ENCODE results near the gene ARTN. TPM values are rescaled to one million over a fixed set of nuclear protein-coding genes. Genes with fewer than 3 reads are reported as not detected.
A peak's percentile ranks its signal among the peaks of the same experiment; 100 is the strongest.

Gene ARTN
- total and polyA plus RNA-seq, 9 of the 15 experiments (the other 6 are each of a cell fraction or from before 2014, with no cell fraction given), result 0.06 to 0.38 TPM; not detected in 7

DNA sequence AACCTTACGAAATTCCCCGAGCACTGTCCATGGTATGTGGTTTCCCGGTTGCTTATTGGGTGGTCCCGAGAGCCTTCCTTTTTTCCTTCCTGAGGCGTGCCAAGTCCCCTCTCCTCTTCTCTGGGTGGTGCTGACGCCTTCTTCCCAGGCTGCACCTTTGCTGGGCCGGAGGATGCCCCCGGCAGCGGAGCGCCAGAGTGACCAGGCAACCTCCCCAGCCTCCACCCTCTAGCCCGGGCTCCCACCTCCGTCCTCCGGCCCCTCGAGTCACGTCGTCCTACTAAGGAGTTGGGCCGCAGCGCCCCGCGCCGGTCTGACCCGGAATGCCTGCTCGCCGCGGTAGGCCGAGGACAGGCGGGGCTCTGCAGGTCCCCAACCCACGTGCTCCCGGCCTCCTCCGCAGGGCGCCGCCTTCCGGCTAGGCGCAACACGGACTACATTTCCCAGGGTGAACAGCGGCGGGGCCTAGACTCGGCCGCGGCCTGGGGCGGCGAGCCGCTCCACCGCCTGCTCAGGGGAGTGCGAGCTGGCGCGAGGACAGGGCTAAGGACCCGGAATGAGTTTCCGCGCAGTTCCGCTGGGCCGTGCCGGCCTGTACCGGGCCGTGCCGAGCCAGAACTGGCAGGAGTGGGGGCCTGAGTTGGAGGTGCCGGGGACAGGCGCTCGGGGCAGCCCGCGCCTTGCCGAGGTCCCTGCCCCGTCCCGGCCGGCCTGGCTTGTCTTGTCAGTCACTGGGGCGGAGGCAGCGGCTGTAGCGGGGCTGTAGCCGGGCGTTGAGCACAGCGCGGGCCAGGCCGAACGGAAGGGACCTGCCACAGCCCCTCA is 12.8 kb downstream of the ARTN start, which contains the start of gene IPO13 (continued):
- TF ChIP-seq, protein P1, sequence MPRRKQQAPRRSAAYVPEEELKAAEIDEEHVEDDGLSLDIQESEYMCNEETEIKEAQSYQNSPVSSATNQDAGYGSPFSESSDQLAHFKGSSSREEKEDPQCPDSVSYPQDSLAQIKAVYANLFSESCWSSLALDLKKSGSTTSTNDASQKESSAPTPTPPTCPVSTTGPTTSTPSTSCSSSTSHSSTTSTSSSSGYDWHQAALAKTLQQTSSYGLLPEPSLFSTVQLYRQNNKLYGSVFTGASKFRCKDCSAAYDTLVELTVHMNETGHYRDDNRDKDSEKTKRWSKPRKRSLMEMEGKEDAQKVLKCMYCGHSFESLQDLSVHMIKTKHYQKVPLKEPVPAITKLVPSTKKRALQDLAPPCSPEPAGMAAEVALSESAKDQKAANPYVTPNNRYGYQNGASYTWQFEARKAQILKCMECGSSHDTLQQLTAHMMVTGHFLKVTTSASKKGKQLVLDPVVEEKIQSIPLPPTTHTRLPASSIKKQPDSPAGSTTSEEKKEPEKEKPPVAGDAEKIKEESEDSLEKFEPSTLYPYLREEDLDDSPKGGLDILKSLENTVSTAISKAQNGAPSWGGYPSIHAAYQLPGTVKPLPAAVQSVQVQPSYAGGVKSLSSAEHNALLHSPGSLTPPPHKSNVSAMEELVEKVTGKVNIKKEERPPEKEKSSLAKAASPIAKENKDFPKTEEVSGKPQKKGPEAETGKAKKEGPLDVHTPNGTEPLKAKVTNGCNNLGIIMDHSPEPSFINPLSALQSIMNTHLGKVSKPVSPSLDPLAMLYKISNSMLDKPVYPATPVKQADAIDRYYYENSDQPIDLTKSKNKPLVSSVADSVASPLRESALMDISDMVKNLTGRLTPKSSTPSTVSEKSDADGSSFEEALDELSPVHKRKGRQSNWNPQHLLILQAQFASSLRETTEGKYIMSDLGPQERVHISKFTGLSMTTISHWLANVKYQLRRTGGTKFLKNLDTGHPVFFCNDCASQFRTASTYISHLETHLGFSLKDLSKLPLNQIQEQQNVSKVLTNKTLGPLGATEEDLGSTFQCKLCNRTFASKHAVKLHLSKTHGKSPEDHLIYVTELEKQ (CRISPR knock-in tag; IDR thresholded peaks at IDR 0.05), result no peak
- TF ChIP-seq SIX5 (IDR thresholded peaks at IDR 0.05; ENCODE audit: borderline replicate concordance in 1 of 2, insufficient read depth in 1 of 2, low read depth in 1 of 2, low read length in 2 of 2) (peak; percentile 78 to 81), PRPF4 (IDR thresholded peaks at IDR 0.05; ENCODE audit: insufficient read depth, low read depth, low read length, poor library complexity, severe bottlenecking) (no peak), TAF9B (IDR thresholded peaks at IDR 0.05; ENCODE audit: partially characterized antibody) (no peak), POLR2H (tag; IDR thresholded peaks at IDR 0.05; ENCODE audit: low read depth) (no peak), SRSF1 (IDR thresholded peaks at IDR 0.05; ENCODE audit: low read depth, low read length) (no peak), TGIF2 (CRISPR knock-in tag; IDR thresholded peaks at IDR 0.05) (0 out of 2 replicates have a peak, but pooled peaks have one; percentile 71), ZBED1 (IDR thresholded peaks at IDR 0.05) (peak; percentile 27; the same call in 1 of the 2 replicates), ZBTB8A (IDR thresholded peaks at IDR 0.05; ENCODE audit: partially characterized antibody) (no peak), SRSF3 (IDR thresholded peaks at IDR 0.05; ENCODE audit: insufficient read depth, low read length) (no peak)
- TF ChIP-seq, protein P2, sequence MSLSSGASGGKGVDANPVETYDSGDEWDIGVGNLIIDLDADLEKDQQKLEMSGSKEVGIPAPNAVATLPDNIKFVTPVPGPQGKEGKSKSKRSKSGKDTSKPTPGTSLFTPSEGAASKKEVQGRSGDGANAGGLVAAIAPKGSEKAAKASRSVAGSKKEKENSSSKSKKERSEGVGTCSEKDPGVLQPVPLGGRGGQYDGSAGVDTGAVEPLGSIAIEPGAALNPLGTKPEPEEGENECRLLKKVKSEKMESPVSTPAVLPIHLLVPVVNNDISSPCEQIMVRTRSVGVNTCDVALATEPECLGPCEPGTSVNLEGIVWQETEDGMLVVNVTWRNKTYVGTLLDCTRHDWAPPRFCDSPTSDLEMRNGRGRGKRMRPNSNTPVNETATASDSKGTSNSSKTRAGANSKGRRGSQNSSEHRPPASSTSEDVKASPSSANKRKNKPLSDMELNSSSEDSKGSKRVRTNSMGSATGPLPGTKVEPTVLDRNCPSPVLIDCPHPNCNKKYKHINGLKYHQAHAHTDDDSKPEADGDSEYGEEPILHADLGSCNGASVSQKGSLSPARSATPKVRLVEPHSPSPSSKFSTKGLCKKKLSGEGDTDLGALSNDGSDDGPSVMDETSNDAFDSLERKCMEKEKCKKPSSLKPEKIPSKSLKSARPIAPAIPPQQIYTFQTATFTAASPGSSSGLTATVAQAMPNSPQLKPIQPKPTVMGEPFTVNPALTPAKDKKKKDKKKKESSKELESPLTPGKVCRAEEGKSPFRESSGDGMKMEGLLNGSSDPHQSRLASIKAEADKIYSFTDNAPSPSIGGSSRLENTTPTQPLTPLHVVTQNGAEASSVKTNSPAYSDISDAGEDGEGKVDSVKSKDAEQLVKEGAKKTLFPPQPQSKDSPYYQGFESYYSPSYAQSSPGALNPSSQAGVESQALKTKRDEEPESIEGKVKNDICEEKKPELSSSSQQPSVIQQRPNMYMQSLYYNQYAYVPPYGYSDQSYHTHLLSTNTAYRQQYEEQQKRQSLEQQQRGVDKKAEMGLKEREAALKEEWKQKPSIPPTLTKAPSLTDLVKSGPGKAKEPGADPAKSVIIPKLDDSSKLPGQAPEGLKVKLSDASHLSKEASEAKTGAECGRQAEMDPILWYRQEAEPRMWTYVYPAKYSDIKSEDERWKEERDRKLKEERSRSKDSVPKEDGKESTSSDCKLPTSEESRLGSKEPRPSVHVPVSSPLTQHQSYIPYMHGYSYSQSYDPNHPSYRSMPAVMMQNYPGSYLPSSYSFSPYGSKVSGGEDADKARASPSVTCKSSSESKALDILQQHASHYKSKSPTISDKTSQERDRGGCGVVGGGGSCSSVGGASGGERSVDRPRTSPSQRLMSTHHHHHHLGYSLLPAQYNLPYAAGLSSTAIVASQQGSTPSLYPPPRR (CRISPR knock-in tag; IDR thresholded peaks at IDR 0.05; ENCODE audit: borderline replicate concordance), result no peak; the same call in 1 of the 2 replicates
- TF ChIP-seq, protein P3, sequence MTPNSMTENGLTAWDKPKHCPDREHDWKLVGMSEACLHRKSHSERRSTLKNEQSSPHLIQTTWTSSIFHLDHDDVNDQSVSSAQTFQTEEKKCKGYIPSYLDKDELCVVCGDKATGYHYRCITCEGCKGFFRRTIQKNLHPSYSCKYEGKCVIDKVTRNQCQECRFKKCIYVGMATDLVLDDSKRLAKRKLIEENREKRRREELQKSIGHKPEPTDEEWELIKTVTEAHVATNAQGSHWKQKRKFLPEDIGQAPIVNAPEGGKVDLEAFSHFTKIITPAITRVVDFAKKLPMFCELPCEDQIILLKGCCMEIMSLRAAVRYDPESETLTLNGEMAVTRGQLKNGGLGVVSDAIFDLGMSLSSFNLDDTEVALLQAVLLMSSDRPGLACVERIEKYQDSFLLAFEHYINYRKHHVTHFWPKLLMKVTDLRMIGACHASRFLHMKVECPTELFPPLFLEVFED (CRISPR knock-in tag; conservative IDR thresholded peaks at IDR 0.05), result peak; percentile 47; the same call in 1 of the 2 replicates
- TF ChIP-seq, protein P4, sequence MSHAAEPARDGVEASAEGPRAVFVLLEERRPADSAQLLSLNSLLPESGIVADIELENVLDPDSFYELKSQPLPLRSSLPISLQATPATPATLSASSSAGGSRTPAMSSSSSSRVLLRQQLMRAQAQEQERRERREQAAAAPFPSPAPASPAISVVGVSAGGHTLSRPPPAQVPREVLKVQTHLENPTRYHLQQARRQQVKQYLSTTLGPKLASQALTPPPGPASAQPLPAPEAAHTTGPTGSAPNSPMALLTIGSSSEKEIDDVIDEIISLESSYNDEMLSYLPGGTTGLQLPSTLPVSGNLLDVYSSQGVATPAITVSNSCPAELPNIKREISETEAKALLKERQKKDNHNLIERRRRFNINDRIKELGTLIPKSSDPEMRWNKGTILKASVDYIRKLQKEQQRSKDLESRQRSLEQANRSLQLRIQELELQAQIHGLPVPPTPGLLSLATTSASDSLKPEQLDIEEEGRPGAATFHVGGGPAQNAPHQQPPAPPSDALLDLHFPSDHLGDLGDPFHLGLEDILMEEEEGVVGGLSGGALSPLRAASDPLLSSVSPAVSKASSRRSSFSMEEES (CRISPR knock-in tag; IDR thresholded peaks at IDR 0.05), result 0 out of 2 replicates have a peak, but pooled peaks have one; percentile 1

All from K562 (cell line).